Ascending aorta (tissue), 2 donors: ENCODE measurements around the gene MYDGF. TPM values are rescaled to one million over a fixed set of nuclear protein-coding genes. Genes with fewer than 3 reads are reported as not detected.
"Not testable (repeated sequence)": the region's sequence is repeated elsewhere in the genome, so short reads cannot be mapped to it uniquely, and the experiment has no call there.

Experiments used
- DNase-seq, 2 donors: peaks; one replicate each; pipeline ENCODE4 v3.0.0-alpha.2; 2019; ENCODE audit warnings: low spot score in 2 of 2
- H3K27ac ChIP-seq, 2 donors: fragments of 200-600 bp; sonication (generic); one replicate each; pipeline ENCODE4 v1.5.1; 2016 to 2017; ENCODE audit warnings: mild to moderate bottlenecking in 1 of 2
- H3K27me3 ChIP-seq: fragments of 200-600 bp; sonication (generic); one replicate; pipeline ENCODE4 v1.5.1; 2017
- H3K36me3 ChIP-seq, 2 donors: fragments of 200-600 bp; sonication (generic); one replicate each; pipeline ENCODE4 v1.5.1; 2016
- H3K4me1 ChIP-seq, 2 donors: fragments of 200-600 bp; sonication (generic); one replicate each; pipeline ENCODE4 v1.5.1; 2016 to 2017; ENCODE audit warnings: mild to moderate bottlenecking in 1 of 2
- H3K4me3 ChIP-seq, 2 donors: fragments of 200-600 bp; sonication (generic); one replicate each; pipeline ENCODE4 v1.5.1; 2016 to 2017; ENCODE audit warnings: mild to moderate bottlenecking in 1 of 2
- H3K9me3 ChIP-seq, 2 donors: fragments of 200-600 bp; sonication (generic); one replicate each; pipeline ENCODE4 v1.5.1; 2016
- CTCF ChIP-seq, 3 experiments: fragments of 200-600 bp in 2 of 3; fragments of 450-650 bp in 1 of 3; sonication (generic) in 2 of 3; IDR thresholded peaks; one replicate each; pipeline ENCODE4 v1.5.1; 2016 to 2019; ENCODE audit warnings: antibody characterized with exemption in 3 of 3, mild to moderate bottlenecking in 1 of 3, moderate library complexity in 1 of 3
- intact Hi-C: fragments of 100-400 bp; cut with DNase I; formaldehyde crosslinking; loops from one replicate; pipeline ENCODE4 v1.15.1; 2023
- total RNA-seq: library from RNA; depleted of rRNA; stranded (reverse); fragments of >200 nt; gene quantifications from one replicate; pipeline ENCODE4 v1.1.0, GENCODE V29; 2016

MYDGF gene
- total RNA-seq, 1 donor from 2014 or later: 49.0 TPM

GRCh38 chr19:4687396-4687795 is 17.3 kb upstream of the MYDGF start:
- no peak for TF ChIP-seq CTCF (IDR thresholded peaks at IDR 0.05)
- Histone ChIP-seq H3K9me3 (no peaks in the 10 kb centered on the region), H3K36me3 (peaks cover 90 to 98% of the 10 kb centered on the region in 2 donors), H3K27ac (no peak overlapping the region), H3K4me3 (no peak overlapping the region), H3K27me3 (no peaks in the 10 kb centered on the region), H3K4me1 (no peaks in the 10 kb centered on the region)
- no peak for DNase-seq
- intact Hi-C loops: no loop called here

GRCh38 chr19:4686700-4687099 is 16.6 kb upstream of the MYDGF start:
- no peaks in the 10 kb centered on the region for H3K9me3 ChIP-seq
- no peak overlapping the region for H3K4me3 ChIP-seq
- intact Hi-C loops: no loop called here
- no peaks in the 10 kb centered on the region for H3K27me3 ChIP-seq
- DNase-seq: no peak
- no peak overlapping the region for H3K27ac ChIP-seq
- no peak for TF ChIP-seq CTCF (IDR thresholded peaks at IDR 0.05)
- no peaks in the 10 kb centered on the region for H3K4me1 ChIP-seq
- peaks cover 88 to 97% of the 10 kb centered on the region in 2 donors for H3K36me3 ChIP-seq

- no peak for TF ChIP-seq CTCF (IDR thresholded peaks at IDR 0.05)
- no peaks in the 10 kb centered on the region for H3K9me3 ChIP-seq
- H3K4me3 ChIP-seq: no peak overlapping the region
- H3K36me3 ChIP-seq: peaks cover 93 to 96% of the 10 kb centered on the region in 2 donors
- no peak overlapping the region for H3K27ac ChIP-seq
- no peaks in the 10 kb centered on the region for H3K27me3 ChIP-seq
- intact Hi-C loops: no loop called here
- no peak for DNase-seq
- H3K4me1 ChIP-seq: no peaks in the 10 kb centered on the region
These were observed 14.4 kb upstream of the MYDGF start for GRCh38 chr19:4684312-4685095.

- Histone ChIP-seq H3K36me3 (peaks cover 90 to 94% of the 10 kb centered on the region in 2 donors), H3K27me3 (no peaks in the 10 kb centered on the region), H3K27ac (no peak overlapping the region), H3K4me3 (no peak overlapping the region), H3K9me3 (no peaks in the 10 kb centered on the region), H3K4me1 (no peaks in the 10 kb centered on the region)
- TF ChIP-seq CTCF (IDR thresholded peaks at IDR 0.05): no peak
- intact Hi-C loops: no loop called here
- DNase-seq: no peak
These were observed 12.5 kb upstream of the MYDGF start for GRCh38 chr19:4682417-4683200.

- H3K27me3 ChIP-seq, H3K4me1 ChIP-seq, DNase-seq, H3K27ac ChIP-seq, H3K4me3 ChIP-seq, intact Hi-C loops, H3K9me3 ChIP-seq: not testable (repeated sequence)
- peaks cover 77 to 90% of the 10 kb centered on the region in 2 donors for H3K36me3 ChIP-seq
These were observed 9.9 kb upstream of the MYDGF start for GRCh38 chr19:4680021-4680420.
